Stimulated activated CD4-positive, alpha-beta T cell treated with anti-CD3 and anti-CD28 coated beads, Interleukin-12 subunit alpha, Interleukin-12 subunit beta, amount 100 ng/mL, for 48 hours (primary cell): ENCODE data around the gene DNAH2.

Experiments used
- DNase-seq, 3 donors: peaks; one replicate each; pipeline ENCODE4 v3.0.0-alpha.2; 2020; ENCODE audit warnings: low read depth in 2 of 3, low spot score in 1 of 3

DNAH2 gene

GRCh38 chr17:7838090-7839075 is 120.8 kb downstream of the DNAH2 start:
- no peak for DNase-seq

GRCh38 chr17:7839190-7839875 is 121.8 kb downstream of the DNAH2 start:
- DNase-seq: no peak

GRCh38 chr17:7839876-7840261 is 122.3 kb downstream of the DNAH2 start:
- no peak for DNase-seq

GRCh38 chr17:7840441-7840840 is 122.9 kb downstream of the DNAH2 start:
- DNase-seq: no peak

- no peak for DNase-seq
Measured at GRCh38 chr17:7840875-7841274, 123.3 kb downstream of the DNAH2 start.

GRCh38 chr17:7841396-7841914 is 123.9 kb downstream of the DNAH2 start:
- DNase-seq: peak; percentile 82 to 86 (median 83)

GRCh38 chr17:7841915-7842379 is 124.4 kb downstream of the DNAH2 start:
- DNase-seq: peak; percentile 77 to 82 (median 77)

GRCh38 chr17:7842380-7843256 is 125.1 kb downstream of the DNAH2 start:
- DNase-seq: peak; percentile 89 to 94 (median 91)

- DNase-seq: peak in 1 of 3 donors; percentile 47
Measured at GRCh38 chr17:7843257-7843535, 125.7 kb downstream of the DNAH2 start.

- peak; percentile 77 to 89 (median 81) for DNase-seq
Measured at GRCh38 chr17:7843536-7844291, 126.2 kb downstream of the DNAH2 start.

GRCh38 chr17:7844292-7845154 is 127.0 kb downstream of the DNAH2 start:
- DNase-seq: peak; percentile 73 to 82 (median 79)

- DNase-seq: no peak
Measured at GRCh38 chr17:7845359-7846062, 128.0 kb downstream of the DNAH2 start.

GRCh38 chr17:7846063-7846735 is 128.7 kb downstream of the DNAH2 start:
- no peak for DNase-seq

GRCh38 chr17:7846765-7847661 is 129.5 kb downstream of the DNAH2 start:
- DNase-seq: no peak

GRCh38 chr17:7848131-7848579 is 130.6 kb downstream of the DNAH2 start:
- no peak for DNase-seq

- no peak for DNase-seq
Measured at GRCh38 chr17:7848739-7849129, 131.2 kb downstream of the DNAH2 start.

GRCh38 chr17:7849130-7849750 is 131.7 kb downstream of the DNAH2 start:
- DNase-seq: no peak
